Mammary epithelial cell (primary cell): ENCODE results near the gene TTC19.

Experiments
- EZH2 ChIP-seq: IDR thresholded peaks from 2 replicates; pipeline ENCODE4 v1.6.1; 2012; ENCODE audit warnings: low read length, inconsistent platforms, borderline replicate concordance
- TF ChIP-seq, protein P1 (sequence below), 2 donors: IDR thresholded peaks in 1 of 2; conservative IDR thresholded peaks in 1 of 2; 2 replicates each; pipeline ENCODE4 v1.5.1; 2011 to 2012; ENCODE audit warnings: inconsistent platforms in 2 of 2, low read length in 2 of 2, mild to moderate bottlenecking in 2 of 2, control low read depth in 1 of 2, low read depth in 1 of 2; ENCODE audit not compliant: insufficient read depth in 1 of 2; ENCODE audit errors: extremely low read depth in 1 of 2

DNA sequence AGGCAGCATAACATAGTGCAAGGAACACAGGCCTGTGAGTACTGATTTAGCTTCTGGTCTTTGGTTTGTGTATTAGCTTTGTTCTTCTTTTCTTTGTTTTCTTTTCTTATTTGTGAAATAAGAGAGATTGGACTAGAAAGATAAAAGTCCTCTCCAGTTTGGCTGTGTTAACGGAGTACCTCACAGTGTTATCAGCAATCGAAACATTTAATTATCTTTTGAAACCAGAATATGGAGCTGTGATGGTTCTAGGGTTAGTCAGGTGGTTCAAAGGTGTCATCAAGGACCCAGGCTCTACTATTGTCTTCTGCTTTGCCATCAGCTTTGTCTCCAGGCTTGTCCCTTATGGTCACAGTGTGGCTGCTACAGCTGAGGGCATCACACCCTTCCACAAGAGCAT, 29.1 kb upstream of the TTC19 start:
- TF ChIP-seq, protein P1, sequence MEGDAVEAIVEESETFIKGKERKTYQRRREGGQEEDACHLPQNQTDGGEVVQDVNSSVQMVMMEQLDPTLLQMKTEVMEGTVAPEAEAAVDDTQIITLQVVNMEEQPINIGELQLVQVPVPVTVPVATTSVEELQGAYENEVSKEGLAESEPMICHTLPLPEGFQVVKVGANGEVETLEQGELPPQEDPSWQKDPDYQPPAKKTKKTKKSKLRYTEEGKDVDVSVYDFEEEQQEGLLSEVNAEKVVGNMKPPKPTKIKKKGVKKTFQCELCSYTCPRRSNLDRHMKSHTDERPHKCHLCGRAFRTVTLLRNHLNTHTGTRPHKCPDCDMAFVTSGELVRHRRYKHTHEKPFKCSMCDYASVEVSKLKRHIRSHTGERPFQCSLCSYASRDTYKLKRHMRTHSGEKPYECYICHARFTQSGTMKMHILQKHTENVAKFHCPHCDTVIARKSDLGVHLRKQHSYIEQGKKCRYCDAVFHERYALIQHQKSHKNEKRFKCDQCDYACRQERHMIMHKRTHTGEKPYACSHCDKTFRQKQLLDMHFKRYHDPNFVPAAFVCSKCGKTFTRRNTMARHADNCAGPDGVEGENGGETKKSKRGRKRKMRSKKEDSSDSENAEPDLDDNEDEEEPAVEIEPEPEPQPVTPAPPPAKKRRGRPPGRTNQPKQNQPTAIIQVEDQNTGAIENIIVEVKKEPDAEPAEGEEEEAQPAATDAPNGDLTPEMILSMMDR (conservative IDR thresholded peaks at IDR 0.05 in 1 of 2, IDR thresholded peaks at IDR 0.05 in 1 of 2; ENCODE audit: extremely low read depth in 1 of 2, insufficient read depth in 1 of 2, low read depth in 1 of 2, low read length in 2 of 2) = no peak
- no peak for TF ChIP-seq EZH2
